ENCODE measurements around the gene B4GALT3.

GRCh38 chr1:161196111-161196510 lies 18.8 kb upstream of the B4GALT3 start:
- TF ChIP-seq CTCF (conservative IDR thresholded peaks at IDR 0.05 in 1 of 2, IDR thresholded peaks at IDR 0.05 in 1 of 2; ENCODE audit: low read depth in 1 of 2, low read length in 2 of 2): no peak
- no peak for TF ChIP-seq EZH2 (IDR thresholded peaks at IDR 0.05; ENCODE audit: low read length, missing control alignments)

All from fibroblast of lung (primary cell).